ENCODE measurements around the gene DLK1. TPM values are rescaled to one million over a fixed set of nuclear protein-coding genes. Genes with fewer than 3 reads are reported as not detected.
A peak's percentile ranks its signal among the peaks of the same experiment; 100 is the strongest.

DLK1 gene
- total RNA-seq, 1 experiment from 2014 or later = not detected

GRCh38 chr14:100776681-100777365 is 50.1 kb downstream of the DLK1 start:
- no peak for DNase-seq (ENCODE audit: low read depth)

- DNase-seq (ENCODE audit: low read depth) = no peak
These were observed 50.7 kb downstream of the DLK1 start for GRCh38 chr14:100777366-100777817.

GRCh38 chr14:100777818-100778525 is 51.3 kb downstream of the DLK1 start:
- peak; percentile 6 for DNase-seq (ENCODE audit: low read depth)

- DNase-seq (ENCODE audit: low read depth) = no peak
These were observed 51.8 kb downstream of the DLK1 start for GRCh38 chr14:100778526-100778882.

- no peak for DNase-seq (ENCODE audit: low read depth)
These were observed 52.4 kb downstream of the DLK1 start for GRCh38 chr14:100778951-100779690.

GRCh38 chr14:100779691-100780080 is 53.0 kb downstream of the DLK1 start:
- no peak for DNase-seq (ENCODE audit: low read depth)

- DNase-seq (ENCODE audit: low read depth) = no peak
These were observed 53.6 kb downstream of the DLK1 start for GRCh38 chr14:100780246-100780645.

- no peak for DNase-seq (ENCODE audit: low read depth)
These were observed 54.1 kb downstream of the DLK1 start for GRCh38 chr14:100780646-100781355.

- no peak for DNase-seq (ENCODE audit: low read depth)
These were observed 55.3 kb downstream of the DLK1 start for GRCh38 chr14:100781952-100782351.

- no peak for DNase-seq (ENCODE audit: low read depth)
These were observed 56.0 kb downstream of the DLK1 start for GRCh38 chr14:100782516-100783320.

- no peak for DNase-seq (ENCODE audit: low read depth)
These were observed 57.1 kb downstream of the DLK1 start for GRCh38 chr14:100783630-100784370.

- no peak for DNase-seq (ENCODE audit: low read depth)
These were observed 58.0 kb downstream of the DLK1 start for GRCh38 chr14:100784523-100785337.

GRCh38 chr14:100785338-100785615 is 58.6 kb downstream of the DLK1 start:
- no peak for DNase-seq (ENCODE audit: low read depth)

GRCh38 chr14:100785626-100786025 is 58.9 kb downstream of the DLK1 start:
- DNase-seq (ENCODE audit: low read depth) = no peak

- no peak for DNase-seq (ENCODE audit: low read depth)
These were observed 59.4 kb downstream of the DLK1 start for GRCh38 chr14:100786131-100786530.

GRCh38 chr14:100786576-100787219 is 60.0 kb downstream of the DLK1 start:
- DNase-seq (ENCODE audit: low read depth) = no peak

GRCh38 chr14:100787659-100788058 is 61.0 kb downstream of the DLK1 start:
- DNase-seq (ENCODE audit: low read depth) = no peak
